ENCODE measurements around the gene IRGC. TPM values are rescaled to one million over a fixed set of nuclear protein-coding genes. Genes with fewer than 3 reads are reported as not detected.

The IRGC gene
- total RNA-seq, 3 donors from 2014 or later = not detected

GRCh38 chr19:43705729-43706128, 10.1 kb upstream of the IRGC start:
- H3K4me1 ChIP-seq = no peaks in the 10 kb centered on the region
- H3K9me3 ChIP-seq = peaks cover 5 to 10% of the 10 kb centered on the region in 2 donors
- DNase-seq (ENCODE audit: low spot score in 2 of 2) = no peak
- no peak overlapping the region for H3K27ac ChIP-seq
- H3K27me3 ChIP-seq = no peaks in the 10 kb centered on the region
- H3K36me3 ChIP-seq = no peaks in the 10 kb centered on the region
- intact Hi-C loops (cut with DNase I; ENCODE audit: low total_unique reads) = no loop called here
- TF ChIP-seq POLR2AphosphoS5 (IDR thresholded peaks at IDR 0.05) (no peak), CTCF (IDR thresholded peaks at IDR 0.05) (no peak), POLR2A (IDR thresholded peaks at IDR 0.05) (no peak)
- H3K4me3 ChIP-seq = no peak overlapping the region

- no peak for DNase-seq (ENCODE audit: low spot score in 2 of 2)
- H3K27ac ChIP-seq = no peak overlapping the region
- H3K9me3 ChIP-seq = peaks cover 5 to 10% of the 10 kb centered on the region in 2 donors
- no peaks in the 10 kb centered on the region for H3K27me3 ChIP-seq
- H3K4me1 ChIP-seq = no peaks in the 10 kb centered on the region
- intact Hi-C loops (cut with DNase I; ENCODE audit: low total_unique reads) = no loop called here
- no peak for TF ChIP-seq POLR2A (IDR thresholded peaks at IDR 0.05)
- no peak for TF ChIP-seq CTCF (IDR thresholded peaks at IDR 0.05)
- TF ChIP-seq POLR2AphosphoS5 (IDR thresholded peaks at IDR 0.05) = no peak
- no peak overlapping the region for H3K4me3 ChIP-seq
- no peaks in the 10 kb centered on the region for H3K36me3 ChIP-seq
Measured at GRCh38 chr19:43707158-43707712, 8.6 kb upstream of the IRGC start.

- TF ChIP-seq CTCF (IDR thresholded peaks at IDR 0.05) (no peak), POLR2A (IDR thresholded peaks at IDR 0.05) (no peak), POLR2AphosphoS5 (IDR thresholded peaks at IDR 0.05) (no peak)
- intact Hi-C loops (cut with DNase I; ENCODE audit: low total_unique reads) = no loop called here
- no peak for DNase-seq (ENCODE audit: low spot score in 2 of 2)
- no peaks in the 10 kb centered on the region for H3K4me1 ChIP-seq
- no peaks in the 10 kb centered on the region for H3K36me3 ChIP-seq
- H3K4me3 ChIP-seq = no peak overlapping the region
- H3K9me3 ChIP-seq = peaks cover 5 to 10% of the 10 kb centered on the region in 2 donors
- H3K27me3 ChIP-seq = no peaks in the 10 kb centered on the region
- no peak overlapping the region for H3K27ac ChIP-seq
Measured at GRCh38 chr19:43708716-43709115, 7.2 kb upstream of the IRGC start.

- intact Hi-C loops (cut with DNase I; ENCODE audit: low total_unique reads) = loop anchor here (10.0 kb wide), 1 partner anchor 397 kb away; no protein-coding TSS in a partner anchor
- no peaks in the 10 kb centered on the region for H3K27me3 ChIP-seq
- TF ChIP-seq POLR2A (IDR thresholded peaks at IDR 0.05) (no peak), CTCF (IDR thresholded peaks at IDR 0.05) (no peak), POLR2AphosphoS5 (IDR thresholded peaks at IDR 0.05) (no peak)
- no peak overlapping the region for H3K4me3 ChIP-seq
- H3K36me3 ChIP-seq = no peaks in the 10 kb centered on the region
- no peaks in the 10 kb centered on the region for H3K4me1 ChIP-seq
- no peak overlapping the region for H3K27ac ChIP-seq
- DNase-seq (ENCODE audit: low spot score in 2 of 2) = no peak
- H3K9me3 ChIP-seq = peaks cover 5 to 10% of the 10 kb centered on the region in 2 donors
Measured at GRCh38 chr19:43711751-43712355, 4.0 kb upstream of the IRGC start.

GRCh38 chr19:43713208-43713607, 2.7 kb upstream of the IRGC start:
- Histone ChIP-seq H3K9me3 (peaks cover 5 to 10% of the 10 kb centered on the region in 2 donors), H3K36me3 (no peaks in the 10 kb centered on the region), H3K27ac (no peak overlapping the region), H3K4me1 (no peaks in the 10 kb centered on the region), H3K4me3 (no peak overlapping the region), H3K27me3 (no peaks in the 10 kb centered on the region)
- intact Hi-C loops (cut with DNase I; ENCODE audit: low total_unique reads) = loop anchor here (10.0 kb wide), 1 partner anchor 398 kb away; no protein-coding TSS in a partner anchor
- no peak for DNase-seq (ENCODE audit: low spot score in 2 of 2)
- no peak for TF ChIP-seq POLR2AphosphoS5 (IDR thresholded peaks at IDR 0.05)
- no peak for TF ChIP-seq CTCF (IDR thresholded peaks at IDR 0.05)
